Body of pancreas (tissue), 4 donors: ENCODE measurements around the gene RBMS1. TPM values are rescaled to one million over a fixed set of nuclear protein-coding genes. Genes with fewer than 3 reads are reported as not detected.

Source experiments
- ATAC-seq: fragments of 150-250 bp; one replicate; pipeline ENCODE4 v1.9.1; 2016
- DNase-seq, 4 donors: peaks; one replicate each; pipeline ENCODE4 v3.0.0-alpha.2; 2019
- H3K27ac ChIP-seq, 4 donors: fragments of 200-600 bp; sonication (generic); 1 replicate in 3 of 4; 2 replicates in 1 of 4; pipeline versions ENCODE4 v1.5.1 to v1.6.1; 2016 to 2019; ENCODE audit warnings: mild to moderate bottlenecking in 1 of 4, mixed read lengths in 1 of 4, moderate library complexity in 1 of 4
- H3K27me3 ChIP-seq, 2 donors: fragments of 200-600 bp; sonication (generic); one replicate each; pipeline ENCODE4 v1.6.0; 2016; ENCODE audit warnings: mild to moderate bottlenecking in 1 of 2
- H3K36me3 ChIP-seq, 2 donors: fragments of 200-600 bp; sonication (generic); replicated peaks in 1 of 2; 2 replicates each; pipeline ENCODE4 v1.5.1; 2016; ENCODE audit warnings: low read depth in 2 of 2; ENCODE audit not compliant: insufficient read depth in 1 of 2
- H3K4me1 ChIP-seq: fragments of 200-600 bp; sonication (generic); one replicate; pipeline ENCODE4 v1.6.0; 2016
- H3K4me3 ChIP-seq, 2 donors: fragments of 200-600 bp; sonication (generic); 1 replicate in 1 of 2; 2 replicates in 1 of 2; pipeline ENCODE4 v1.5.1; 2016 to 2019
- H3K9me3 ChIP-seq, 3 donors: fragments of 200-600 bp; sonication (generic); 1 replicate in 2 of 3; 2 replicates in 1 of 3; pipeline ENCODE4 v1.5.1; 2016
- CTCF ChIP-seq, 7 experiments: fragments of 450-650 bp in 4 of 7; fragments of 200-600 bp in 3 of 7; sonication (generic) in 3 of 7; IDR thresholded peaks; one replicate each; pipeline ENCODE4 v1.5.1; 2016 to 2019; ENCODE audit warnings: antibody characterized with exemption in 7 of 7
- POLR2A ChIP-seq, 3 donors: fragments of 450-650 bp; IDR thresholded peaks; one replicate each; pipeline ENCODE4 v1.6.1; 2016; ENCODE audit warnings: antibody characterized with exemption in 3 of 3, mild to moderate bottlenecking in 2 of 3
- WGBS, 2 donors: methylation state at CpG; one replicate each; pipeline ENCODE4 v1.1.5; 2017; 5-methylcytosine and 5-hydroxymethylcytosine counted together
- intact Hi-C: fragments of 100-400 bp; cut with DNase I; formaldehyde crosslinking; loops from one replicate; pipeline ENCODE4 v1.15.1; 2023
- total RNA-seq, 2 donors: library from RNA; depleted of rRNA; stranded (reverse); fragments of >200 nt; gene quantifications; one replicate each; pipeline ENCODE4 v1.1.0, GENCODE V29; 2016

The RBMS1 gene
- total RNA-seq, 2 donors from 2014 or later = 21.3 to 23.7 TPM

GRCh38 chr2:160419776-160420505 is 73.7 kb downstream of the RBMS1 start:
- WGBS, 2 donors = 74 to 78% methylated on average over 3 of the region's 3 CpGs
- TF ChIP-seq CTCF (IDR thresholded peaks at IDR 0.05) = no peak
- no peak for TF ChIP-seq POLR2A (IDR thresholded peaks at IDR 0.05)
- H3K27me3 ChIP-seq = no peaks in the 10 kb centered on the region
- H3K4me3 ChIP-seq = no peak overlapping the region
- H3K4me1 ChIP-seq = no peaks in the 10 kb centered on the region
- H3K9me3 ChIP-seq = no peaks in the 10 kb centered on the region
- no peaks in the 10 kb centered on the region for H3K36me3 ChIP-seq
- H3K27ac ChIP-seq = no peak overlapping the region
- intact Hi-C loops = no loop called here
- ATAC-seq = peak; percentile 45
- no peak for DNase-seq

GRCh38 chr2:160418853-160419252 is 74.8 kb downstream of the RBMS1 start:
- Histone ChIP-seq H3K27ac (no peak overlapping the region), H3K4me1 (no peaks in the 10 kb centered on the region), H3K27me3 (no peaks in the 10 kb centered on the region), H3K36me3 (no peaks in the 10 kb centered on the region), H3K4me3 (no peak overlapping the region), H3K9me3 (no peaks in the 10 kb centered on the region)
- ATAC-seq (no peak), DNase-seq (no peak)
- intact Hi-C loops = no loop called here
- TF ChIP-seq CTCF (IDR thresholded peaks at IDR 0.05) (no peak), POLR2A (IDR thresholded peaks at IDR 0.05) (no peak)
- WGBS, 2 donors = 36 to 46% methylated on average over 1 of the region's 1 CpG

GRCh38 chr2:160418398-160418765 is 75.2 kb downstream of the RBMS1 start:
- 11 to 26% methylated on average over 1 of the region's 1 CpG for WGBS, 2 donors
- DNase-seq (no peak), ATAC-seq (no peak)
- Histone ChIP-seq H3K4me1 (no peaks in the 10 kb centered on the region), H3K4me3 (no peak overlapping the region), H3K36me3 (no peaks in the 10 kb centered on the region), H3K9me3 (no peaks in the 10 kb centered on the region), H3K27me3 (no peaks in the 10 kb centered on the region), H3K27ac (no peak overlapping the region)
- TF ChIP-seq CTCF (IDR thresholded peaks at IDR 0.05) = no peak
- TF ChIP-seq POLR2A (IDR thresholded peaks at IDR 0.05) = no peak
- intact Hi-C loops = no loop called here

- 85 to 89% methylated on average over 6 of the region's 6 CpGs for WGBS, 2 donors
- no peaks in the 10 kb centered on the region for H3K9me3 ChIP-seq
- no peak overlapping the region for H3K27ac ChIP-seq
- no peaks in the 10 kb centered on the region for H3K27me3 ChIP-seq
- DNase-seq = no peak
- no peaks in the 10 kb centered on the region for H3K36me3 ChIP-seq
- no peak overlapping the region for H3K4me3 ChIP-seq
- intact Hi-C loops = no loop called here
- no peak for TF ChIP-seq CTCF (IDR thresholded peaks at IDR 0.05)
- TF ChIP-seq POLR2A (IDR thresholded peaks at IDR 0.05) = no peak
- ATAC-seq = no peak
- H3K4me1 ChIP-seq = no peaks in the 10 kb centered on the region
These were observed 75.7 kb downstream of the RBMS1 start for GRCh38 chr2:160417745-160418397.

- 75 to 77% methylated on average over 2 of the region's 2 CpGs for WGBS, 2 donors
- no peaks in the 10 kb centered on the region for H3K4me1 ChIP-seq
- ATAC-seq (no peak), DNase-seq (no peak)
- H3K27ac ChIP-seq = no peak overlapping the region
- no peaks in the 10 kb centered on the region for H3K36me3 ChIP-seq
- TF ChIP-seq CTCF (IDR thresholded peaks at IDR 0.05) (no peak), POLR2A (IDR thresholded peaks at IDR 0.05) (no peak)
- no peak overlapping the region for H3K4me3 ChIP-seq
- no peaks in the 10 kb centered on the region for H3K27me3 ChIP-seq
- intact Hi-C loops = no loop called here
- H3K9me3 ChIP-seq = no peaks in the 10 kb centered on the region
These were observed 77.6 kb downstream of the RBMS1 start for GRCh38 chr2:160415991-160416390.
